GM12891 (cell line): ENCODE data around the gene SLC49A3.

Experiments used
- PAX5 ChIP-seq: IDR thresholded peaks from 2 replicates; pipeline ENCODE4 v1.6.1; 2011; ENCODE audit warnings: low read length, moderate library complexity, mild to moderate bottlenecking; ENCODE audit not compliant: insufficient read depth, severe bottlenecking
- POLR2A ChIP-seq: IDR thresholded peaks from 2 replicates; pipeline ENCODE4 v1.6.1; 2011; ENCODE audit warnings: low read depth, low read length, control low read depth
- POLR2AphosphoS5 ChIP-seq: IDR thresholded peaks from 2 replicates; pipeline ENCODE4 v1.6.1; 2011; ENCODE audit warnings: low read depth, low read length, control low read depth
- TAF1 ChIP-seq: IDR thresholded peaks from 2 replicates; pipeline ENCODE4 v1.6.1; 2011; ENCODE audit warnings: low read depth, low read length, control low read depth

- TF ChIP-seq POLR2A (no peak), POLR2AphosphoS5 (no peak), TAF1 (no peak), PAX5 (no peak)
These were observed 22.5 kb downstream of the SLC49A3 start for GRCh38 chr4:666436-666810.
